Ishikawa (cell line): ENCODE results near the gene MS4A7.
A peak's percentile ranks its signal among the peaks of the same experiment; 100 is the strongest.

Source experiments
- CEBPB ChIP-seq: IDR thresholded peaks from 2 replicates; pipeline ENCODE4 v1.6.1; 2012
- CREB1 ChIP-seq: IDR thresholded peaks from 2 replicates; pipeline ENCODE4 v1.6.1; 2012; ENCODE audit warnings: low read depth
- EGR1 ChIP-seq: IDR thresholded peaks from 2 replicates; pipeline ENCODE4 v1.6.1; 2012
- EP300 ChIP-seq: IDR thresholded peaks from 2 replicates; pipeline ENCODE4 v1.6.1; 2012; ENCODE audit warnings: borderline replicate concordance
- FOXM1 ChIP-seq: IDR thresholded peaks from 2 replicates; pipeline ENCODE4 v1.6.1; 2012; ENCODE audit warnings: low read depth, borderline replicate concordance
- NFIC ChIP-seq: IDR thresholded peaks from 2 replicates; pipeline ENCODE4 v1.6.1; 2012
- RAD21 ChIP-seq: IDR thresholded peaks from 2 replicates; pipeline ENCODE4 v1.6.1; 2012; ENCODE audit warnings: low read depth
- TAF1 ChIP-seq: IDR thresholded peaks from 2 replicates; pipeline ENCODE4 v1.6.1; 2012; ENCODE audit warnings: low read depth, mild to moderate bottlenecking
- TCF12 ChIP-seq: IDR thresholded peaks from 2 replicates; pipeline ENCODE4 v1.6.1; 2012; ENCODE audit warnings: low read depth
- TEAD4 ChIP-seq: IDR thresholded peaks from 2 replicates; pipeline ENCODE4 v1.6.1; 2012
- YY1 ChIP-seq: IDR thresholded peaks from 2 replicates; pipeline ENCODE4 v1.6.1; 2012; ENCODE audit warnings: low read depth
- ZBTB7A ChIP-seq: IDR thresholded peaks from 2 replicates; pipeline ENCODE4 v1.6.1; 2012; ENCODE audit warnings: low read depth
- TF ChIP-seq, protein P1 (sequence below): IDR thresholded peaks from 2 replicates; pipeline ENCODE4 v1.6.1; 2012
- TF ChIP-seq, protein P2 (sequence below): IDR thresholded peaks from 2 replicates; pipeline ENCODE4 v1.6.1; 2012
- TF ChIP-seq, protein P3 (sequence below): IDR thresholded peaks from 2 replicates; pipeline ENCODE4 v1.6.1; 2012; ENCODE audit warnings: low read depth, mild to moderate bottlenecking

The MS4A7 gene

DNA sequence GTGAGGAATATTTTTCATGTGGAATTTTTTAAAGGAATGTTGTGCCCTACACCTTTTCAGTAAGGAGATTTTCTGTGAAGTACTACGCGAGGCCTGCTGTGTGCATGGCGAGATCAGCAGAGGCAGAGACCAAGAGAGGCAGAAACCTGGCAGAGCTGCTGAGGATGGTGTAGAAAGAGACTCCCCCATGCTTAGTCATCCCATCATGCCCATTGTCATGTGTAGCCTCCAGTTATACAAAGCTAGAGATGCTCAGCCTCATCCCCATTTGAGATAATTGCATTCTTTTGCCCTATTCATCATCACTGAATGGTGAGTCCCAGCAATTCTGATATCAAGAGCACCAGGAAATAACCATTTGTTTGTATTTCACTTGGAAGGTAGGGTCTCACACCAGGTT is 3.0 kb upstream of the MS4A7 start:
- TF ChIP-seq, protein P1, sequence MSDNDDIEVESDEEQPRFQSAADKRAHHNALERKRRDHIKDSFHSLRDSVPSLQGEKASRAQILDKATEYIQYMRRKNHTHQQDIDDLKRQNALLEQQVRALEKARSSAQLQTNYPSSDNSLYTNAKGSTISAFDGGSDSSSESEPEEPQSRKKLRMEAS, result no peak
- TF ChIP-seq YY1 (no peak), TAF1 (no peak), RAD21 (no peak), CEBPB (no peak), NFIC (no peak), ZBTB7A (no peak), FOXM1 (no peak), EP300 (no peak), TCF12 (no peak), CREB1 (no peak), EGR1 (no peak)
- TF ChIP-seq, protein P2, sequence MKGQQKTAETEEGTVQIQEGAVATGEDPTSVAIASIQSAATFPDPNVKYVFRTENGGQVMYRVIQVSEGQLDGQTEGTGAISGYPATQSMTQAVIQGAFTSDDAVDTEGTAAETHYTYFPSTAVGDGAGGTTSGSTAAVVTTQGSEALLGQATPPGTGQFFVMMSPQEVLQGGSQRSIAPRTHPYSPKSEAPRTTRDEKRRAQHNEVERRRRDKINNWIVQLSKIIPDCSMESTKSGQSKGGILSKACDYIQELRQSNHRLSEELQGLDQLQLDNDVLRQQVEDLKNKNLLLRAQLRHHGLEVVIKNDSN, result no peak

DNA sequence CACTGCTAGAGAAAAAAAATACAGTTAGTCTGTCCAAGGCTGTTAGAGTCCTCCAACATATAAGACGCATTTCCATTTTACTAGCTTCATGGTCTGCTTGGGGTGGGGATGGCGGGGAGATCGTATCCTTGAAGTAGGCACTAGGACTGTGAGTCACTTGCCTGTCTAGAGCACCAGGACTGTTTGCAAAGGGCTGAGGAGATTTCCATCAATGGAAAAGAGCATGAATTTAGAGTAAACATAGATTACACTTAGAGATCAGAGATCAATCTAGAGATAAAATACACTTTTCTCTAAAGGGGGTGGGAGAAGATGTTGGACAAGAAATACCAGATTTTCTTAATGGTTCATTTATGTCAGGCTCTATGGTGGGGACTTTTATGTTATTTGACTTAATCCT is 1.7 kb upstream of the MS4A7 start:
- TF ChIP-seq, protein P1, result no peak
- TF ChIP-seq ZBTB7A (no peak), CEBPB (no peak), TAF1 (no peak), CREB1 (no peak), FOXM1 (no peak), NFIC (no peak), EP300 (no peak), EGR1 (no peak), TCF12 (no peak), TEAD4 (no peak), RAD21 (no peak), YY1 (no peak)
- TF ChIP-seq, protein P3, sequence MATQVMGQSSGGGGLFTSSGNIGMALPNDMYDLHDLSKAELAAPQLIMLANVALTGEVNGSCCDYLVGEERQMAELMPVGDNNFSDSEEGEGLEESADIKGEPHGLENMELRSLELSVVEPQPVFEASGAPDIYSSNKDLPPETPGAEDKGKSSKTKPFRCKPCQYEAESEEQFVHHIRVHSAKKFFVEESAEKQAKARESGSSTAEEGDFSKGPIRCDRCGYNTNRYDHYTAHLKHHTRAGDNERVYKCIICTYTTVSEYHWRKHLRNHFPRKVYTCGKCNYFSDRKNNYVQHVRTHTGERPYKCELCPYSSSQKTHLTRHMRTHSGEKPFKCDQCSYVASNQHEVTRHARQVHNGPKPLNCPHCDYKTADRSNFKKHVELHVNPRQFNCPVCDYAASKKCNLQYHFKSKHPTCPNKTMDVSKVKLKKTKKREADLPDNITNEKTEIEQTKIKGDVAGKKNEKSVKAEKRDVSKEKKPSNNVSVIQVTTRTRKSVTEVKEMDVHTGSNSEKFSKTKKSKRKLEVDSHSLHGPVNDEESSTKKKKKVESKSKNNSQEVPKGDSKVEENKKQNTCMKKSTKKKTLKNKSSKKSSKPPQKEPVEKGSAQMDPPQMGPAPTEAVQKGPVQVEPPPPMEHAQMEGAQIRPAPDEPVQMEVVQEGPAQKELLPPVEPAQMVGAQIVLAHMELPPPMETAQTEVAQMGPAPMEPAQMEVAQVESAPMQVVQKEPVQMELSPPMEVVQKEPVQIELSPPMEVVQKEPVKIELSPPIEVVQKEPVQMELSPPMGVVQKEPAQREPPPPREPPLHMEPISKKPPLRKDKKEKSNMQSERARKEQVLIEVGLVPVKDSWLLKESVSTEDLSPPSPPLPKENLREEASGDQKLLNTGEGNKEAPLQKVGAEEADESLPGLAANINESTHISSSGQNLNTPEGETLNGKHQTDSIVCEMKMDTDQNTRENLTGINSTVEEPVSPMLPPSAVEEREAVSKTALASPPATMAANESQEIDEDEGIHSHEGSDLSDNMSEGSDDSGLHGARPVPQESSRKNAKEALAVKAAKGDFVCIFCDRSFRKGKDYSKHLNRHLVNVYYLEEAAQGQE, result no peak
- TF ChIP-seq, protein P2, result no peak

DNA sequence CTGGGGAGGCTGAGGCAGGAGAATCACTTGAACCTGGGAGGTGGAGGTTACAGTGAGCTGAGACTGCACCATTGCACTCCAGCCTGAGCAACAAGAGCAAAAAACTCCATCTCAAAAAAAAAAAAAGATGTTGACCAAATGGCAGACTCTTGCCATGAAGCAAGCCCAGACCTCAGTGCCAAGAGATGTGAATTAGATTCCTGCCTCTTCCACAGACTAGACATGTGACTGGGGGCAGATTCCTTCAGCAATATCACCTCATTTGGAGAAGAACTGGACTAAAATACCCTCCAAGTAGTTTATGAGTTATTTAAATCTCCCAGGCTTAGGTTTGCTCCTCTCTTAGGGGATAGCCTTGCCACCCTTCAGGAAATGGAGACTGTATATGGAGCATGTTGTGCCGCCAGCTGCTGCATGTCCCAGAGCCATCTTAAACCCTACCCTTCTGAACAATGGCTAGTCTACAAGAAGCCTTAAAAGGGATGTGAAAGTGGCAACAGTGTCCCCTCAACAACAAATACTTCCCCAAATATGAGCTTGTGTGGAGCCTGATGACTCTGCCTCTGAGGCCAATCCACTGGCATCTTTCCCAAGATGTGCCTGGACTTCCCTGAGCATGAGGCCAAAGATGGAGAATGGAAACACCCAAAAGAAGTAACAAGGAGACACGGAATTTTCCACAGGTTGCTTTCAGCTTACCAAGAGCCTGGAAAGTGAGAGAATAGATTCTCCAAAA is 763 bp upstream of the MS4A7 start:
- no peak for TF ChIP-seq TCF12
- TF ChIP-seq EGR1, result no peak
- TF ChIP-seq YY1, result no peak
- TF ChIP-seq, protein P3, result no peak
- TF ChIP-seq, protein P2, result no peak
- no peak for TF ChIP-seq CEBPB
- TF ChIP-seq TAF1, result no peak
- TF ChIP-seq CREB1, result no peak
- TF ChIP-seq NFIC, result no peak
- TF ChIP-seq RAD21, result no peak
- TF ChIP-seq ZBTB7A, result no peak
- TF ChIP-seq EP300, result no peak
- no peak for TF ChIP-seq TEAD4
- TF ChIP-seq, protein P1, result no peak
- no peak for TF ChIP-seq FOXM1

DNA sequence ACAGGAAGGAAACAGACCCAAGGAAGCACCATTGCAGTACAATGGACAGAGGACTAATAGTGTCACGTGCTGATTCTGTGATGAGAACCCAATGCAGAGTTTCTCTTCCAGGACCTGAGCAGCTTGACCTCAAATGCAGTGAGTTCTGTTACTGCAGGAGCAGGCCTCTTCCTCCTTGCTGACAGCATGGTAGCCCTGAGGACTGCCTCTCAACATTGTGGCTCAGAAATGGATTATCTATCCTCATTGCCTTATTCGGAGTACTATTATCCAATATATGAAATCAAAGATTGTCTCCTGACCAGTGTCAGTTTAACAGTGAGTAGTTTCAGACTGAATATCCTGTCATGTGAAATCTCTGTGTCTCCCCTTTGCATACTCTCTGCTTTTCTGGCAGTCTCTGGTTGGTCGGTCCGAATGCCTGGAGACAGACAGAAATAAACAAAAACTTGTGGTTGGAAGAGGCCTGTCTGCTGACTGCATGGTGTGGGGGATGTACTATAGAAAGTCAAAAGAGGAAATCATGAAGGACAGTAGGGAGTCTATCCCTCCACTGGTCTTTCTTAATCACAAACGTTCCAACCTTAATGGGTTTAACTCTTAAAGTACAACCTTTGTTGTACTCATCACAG is 11.1 kb downstream of the MS4A7 start:
- TF ChIP-seq TCF12 (no peak), TEAD4 (no peak), YY1 (no peak), FOXM1 (no peak), CREB1 (no peak)
- TF ChIP-seq, protein P1, result no peak
- TF ChIP-seq, protein P3, result peak; percentile 28; the same call in 1 of the 2 replicates
